Spleen (tissue), 7 donors: ENCODE results near the gene KIAA1210.

Source experiments
- CTCF ChIP-seq, 11 experiments: fragments of 200-600 bp in 7 of 11; fragments of 450-650 bp in 4 of 11; sonication (generic) in 4 of 11; IDR thresholded peaks in 8 of 11; conservative IDR thresholded peaks in 3 of 11; 1 replicate in 7 of 11; 2 replicates in 4 of 11; pipeline versions ENCODE4 v1.4.0 to v1.8.0; 2016 to 2021; ENCODE audit warnings: antibody characterized with exemption in 11 of 11, inconsistent platforms in 4 of 11, mild to moderate bottlenecking in 1 of 11
- POLR2A ChIP-seq, 3 donors: fragments of 450-650 bp; IDR thresholded peaks; one replicate each; pipeline ENCODE4 v1.5.1; 2017; ENCODE audit warnings: antibody characterized with exemption in 3 of 3, mild to moderate bottlenecking in 1 of 3
- POLR2AphosphoS5 ChIP-seq, 3 donors: sonication (generic); formaldehyde crosslinking; IDR thresholded peaks; one replicate each; pipeline ENCODE4 v1.5.1; 2017; ENCODE audit warnings: antibody characterized with exemption in 3 of 3
- donor health status: DM: no; HTN: no; CAD: no; lungs with moderate emphysema.
- donor health status: DM: no; HTN: no; CAD: no.
- donor health status: DM: no; HTN: no; CAD: no.

GRCh38 chrX:119121341-119121740 is 6.3 kb downstream of the KIAA1210 start:
- TF ChIP-seq CTCF (IDR thresholded peaks at IDR 0.05 in 8 of 11, conservative IDR thresholded peaks at IDR 0.05 in 3 of 11) (no peak), POLR2AphosphoS5 (IDR thresholded peaks at IDR 0.05) (no peak), POLR2A (IDR thresholded peaks at IDR 0.05) (no peak)
